HG03280 (cell line): ENCODE results near the gene POP4.

Source experiments
- ATAC-seq: cut with Tn5 transposase; IDR thresholded peaks from one replicate; pipeline ENCODE4 v1.9.1; 2021; ENCODE audit warnings: mild to moderate bottlenecking, moderate library complexity; ENCODE audit not compliant: unreplicated experiment

POP4 gene

GRCh38 chr19:29576761-29577648 is 29.1 kb upstream of the POP4 start:
- ATAC-seq, result no peak

- no peak for ATAC-seq
Measured at GRCh38 chr19:29577649-29577963, 28.5 kb upstream of the POP4 start.

GRCh38 chr19:29578349-29578748 is 27.7 kb upstream of the POP4 start:
- no peak for ATAC-seq

- no peak for ATAC-seq
Measured at GRCh38 chr19:29579308-29579910, 26.7 kb upstream of the POP4 start.

- no peak for ATAC-seq
Measured at GRCh38 chr19:29581398-29581797, 24.7 kb upstream of the POP4 start.

GRCh38 chr19:29583196-29583999 is 22.7 kb upstream of the POP4 start:
- no peak for ATAC-seq

- ATAC-seq, result no peak
Measured at GRCh38 chr19:29586401-29586800, 19.7 kb upstream of the POP4 start.

GRCh38 chr19:29587059-29587458 is 19.0 kb upstream of the POP4 start:
- no peak for ATAC-seq

- peak; percentile 82 for ATAC-seq
Measured at GRCh38 chr19:29587518-29587986, 18.5 kb upstream of the POP4 start.

GRCh38 chr19:29588095-29588494 is 18.0 kb upstream of the POP4 start:
- ATAC-seq, result no peak

- no peak for ATAC-seq
Measured at GRCh38 chr19:29590278-29590677, 15.8 kb upstream of the POP4 start.

GRCh38 chr19:29591670-29592069 is 14.4 kb upstream of the POP4 start:
- ATAC-seq, result no peak

- ATAC-seq, result no peak
Measured at GRCh38 chr19:29593869-29594268, 12.2 kb upstream of the POP4 start.

GRCh38 chr19:29596080-29596727 is 9.9 kb upstream of the POP4 start:
- ATAC-seq, result no peak

GRCh38 chr19:29596885-29597525 is 9.1 kb upstream of the POP4 start:
- ATAC-seq, result no peak

GRCh38 chr19:29598036-29598435 is 8.0 kb upstream of the POP4 start:
- no peak for ATAC-seq

- no peak for ATAC-seq
Measured at GRCh38 chr19:29598496-29598895, 7.6 kb upstream of the POP4 start.

GRCh38 chr19:29603308-29603707 is 2.8 kb upstream of the POP4 start:
- no peak for ATAC-seq

GRCh38 chr19:29606420-29606747 is 301 bp downstream of the POP4 start:
- peak; percentile 19 for ATAC-seq

- no peak for ATAC-seq
Measured at GRCh38 chr19:29609636-29610035, 3.6 kb downstream of the POP4 start.

GRCh38 chr19:29610213-29610573 is 4.1 kb downstream of the POP4 start:
- ATAC-seq, result no peak
